Suprapubic skin (tissue), 4 donors: Measurements from ENCODE around the gene HES5. TPM values are rescaled to one million over a fixed set of nuclear protein-coding genes. Genes with fewer than 3 reads are reported as not detected.

Experiments used
- DNase-seq, 2 donors: peaks; one replicate each; pipeline ENCODE4 v3.0.0-alpha.2; 2019; ENCODE audit warnings: low spot score in 2 of 2
- H3K27ac ChIP-seq: fragments of 200-600 bp; sonication (generic); one replicate; pipeline ENCODE4 v1.5.1; 2019
- H3K27me3 ChIP-seq: fragments of 200-600 bp; sonication (generic); one replicate; pipeline ENCODE4 v1.5.1; 2019
- H3K36me3 ChIP-seq: fragments of 200-600 bp; sonication (generic); one replicate; pipeline ENCODE4 v1.5.1; 2019
- H3K4me1 ChIP-seq: fragments of 200-600 bp; sonication (generic); one replicate; pipeline ENCODE4 v1.5.1; 2019
- H3K4me3 ChIP-seq: fragments of 200-600 bp; sonication (generic); one replicate; pipeline ENCODE4 v1.5.1; 2019; ENCODE audit warnings: mild to moderate bottlenecking
- H3K9me3 ChIP-seq: fragments of 200-600 bp; sonication (generic); one replicate; pipeline ENCODE4 v1.5.1; 2019
- CTCF ChIP-seq, 2 donors: fragments of 200-600 bp in 1 of 2; fragments of 450-650 bp in 1 of 2; sonication (generic) in 1 of 2; IDR thresholded peaks; one replicate each; pipeline ENCODE4 v1.5.1; 2016 to 2019; ENCODE audit warnings: antibody characterized with exemption in 2 of 2, mild to moderate bottlenecking in 1 of 2, moderate library complexity in 1 of 2
- EP300 ChIP-seq: sonication (generic); formaldehyde crosslinking; IDR thresholded peaks from one replicate; pipeline ENCODE4 v1.6.1; 2017; ENCODE audit warnings: antibody characterized with exemption
- POLR2A ChIP-seq, 2 donors: fragments of 450-650 bp; IDR thresholded peaks; one replicate each; pipeline ENCODE4 v1.6.1; 2017; ENCODE audit warnings: antibody characterized with exemption in 2 of 2, mild to moderate bottlenecking in 2 of 2, moderate library complexity in 2 of 2
- POLR2AphosphoS5 ChIP-seq, 3 donors: sonication (generic); formaldehyde crosslinking; IDR thresholded peaks; one replicate each; pipeline ENCODE4 v1.6.1; 2017; ENCODE audit warnings: antibody characterized with exemption in 3 of 3
- WGBS: methylation state at CpG from one replicate; pipeline ENCODE4 v1.1.5; 2018; 5-methylcytosine and 5-hydroxymethylcytosine counted together
- total RNA-seq, 4 donors: library from RNA; depleted of rRNA; stranded (reverse); fragments of >200 nt; gene quantifications; one replicate each; pipeline ENCODE4 v1.1.0, GENCODE V29; 2016

HES5 gene
- total RNA-seq, 4 donors from 2014 or later: 2.6 to 12.0 (median 5.9) TPM

GRCh38 chr1:2504225-2504948 is 25.7 kb downstream of the HES5 start:
- TF ChIP-seq CTCF (IDR thresholded peaks at IDR 0.05): no peak
- TF ChIP-seq POLR2AphosphoS5 (IDR thresholded peaks at IDR 0.05): no peak
- TF ChIP-seq POLR2A (IDR thresholded peaks at IDR 0.05): no peak
- TF ChIP-seq EP300: no peak
- no peaks in the 10 kb centered on the region for H3K9me3 ChIP-seq
- H3K27ac ChIP-seq: no peak overlapping the region
- H3K4me1 ChIP-seq: peaks cover 26% of the 10 kb centered on the region
- peaks cover 42% of the 10 kb centered on the region for H3K27me3 ChIP-seq
- WGBS: 60% methylated on average over 9 of the region's 36 CpGs
- no peak for DNase-seq
- H3K4me3 ChIP-seq: no peak overlapping the region
- peaks cover 29% of the 10 kb centered on the region for H3K36me3 ChIP-seq

- 65% methylated on average over 22 of the region's 42 CpGs for WGBS
- TF ChIP-seq CTCF (IDR thresholded peaks at IDR 0.05): no peak
- no peak for TF ChIP-seq EP300
- DNase-seq: no peak
- H3K9me3 ChIP-seq: no peaks in the 10 kb centered on the region
- H3K4me1 ChIP-seq: peaks cover 26% of the 10 kb centered on the region
- H3K27me3 ChIP-seq: peaks cover 47% of the 10 kb centered on the region
- no peak overlapping the region for H3K4me3 ChIP-seq
- H3K27ac ChIP-seq: no peak overlapping the region
- H3K36me3 ChIP-seq: peaks cover 22% of the 10 kb centered on the region
These were observed 26.4 kb downstream of the HES5 start for GRCh38 chr1:2503554-2504224.

- no peak for DNase-seq
- TF ChIP-seq POLR2AphosphoS5 (IDR thresholded peaks at IDR 0.05): no peak
- no peak for TF ChIP-seq EP300
- no peak for TF ChIP-seq CTCF (IDR thresholded peaks at IDR 0.05)
- TF ChIP-seq POLR2A (IDR thresholded peaks at IDR 0.05): no peak
- H3K4me3 ChIP-seq: no peak overlapping the region
- H3K9me3 ChIP-seq: no peaks in the 10 kb centered on the region
- peaks cover 14% of the 10 kb centered on the region for H3K36me3 ChIP-seq
- 81% methylated on average over 15 of the region's 36 CpGs for WGBS
- no peak overlapping the region for H3K27ac ChIP-seq
- H3K4me1 ChIP-seq: peaks cover 26% of the 10 kb centered on the region
- H3K27me3 ChIP-seq: peaks cover 51% of the 10 kb centered on the region
These were observed 27.2 kb downstream of the HES5 start for GRCh38 chr1:2502661-2503553.

- Histone ChIP-seq H3K27me3 (peaks cover 51% of the 10 kb centered on the region), H3K9me3 (no peaks in the 10 kb centered on the region), H3K27ac (no peak overlapping the region), H3K4me1 (peaks cover 26% of the 10 kb centered on the region), H3K4me3 (no peak overlapping the region), H3K36me3 (peaks cover 9% of the 10 kb centered on the region)
- no peak for DNase-seq
- no peak for TF ChIP-seq CTCF (IDR thresholded peaks at IDR 0.05)
- no peak for TF ChIP-seq POLR2AphosphoS5 (IDR thresholded peaks at IDR 0.05)
- TF ChIP-seq EP300: no peak
- TF ChIP-seq POLR2A (IDR thresholded peaks at IDR 0.05): no peak
- 68% methylated on average over 5 of the region's 34 CpGs for WGBS
These were observed 27.9 kb downstream of the HES5 start for GRCh38 chr1:2502210-2502609.

GRCh38 chr1:2501820-2502119 is 28.3 kb downstream of the HES5 start:
- TF ChIP-seq CTCF (IDR thresholded peaks at IDR 0.05) (no peak), POLR2AphosphoS5 (IDR thresholded peaks at IDR 0.05) (no peak), EP300 (no peak), POLR2A (IDR thresholded peaks at IDR 0.05) (no peak)
- Histone ChIP-seq H3K27me3 (peaks cover 51% of the 10 kb centered on the region), H3K9me3 (no peaks in the 10 kb centered on the region), H3K27ac (no peak overlapping the region), H3K4me3 (no peak overlapping the region), H3K36me3 (peaks cover 9% of the 10 kb centered on the region), H3K4me1 (peaks cover 23% of the 10 kb centered on the region)
- no peak for DNase-seq
- 61% methylated on average over 4 of the region's 7 CpGs for WGBS
